Sigmoid colon (tissue), 7 donors: ENCODE measurements around the gene KAZN. TPM values are rescaled to one million over a fixed set of nuclear protein-coding genes. Genes with fewer than 3 reads are reported as not detected.
"Not testable (repeated sequence)": the region's sequence is repeated elsewhere in the genome, so short reads cannot be mapped to it uniquely, and the experiment has no call there.

Experiments used
- DNase-seq: peaks from one replicate; pipeline ENCODE4 v3.0.0-alpha.2; 2019
- H3K27ac ChIP-seq, 4 donors: fragments of 200-600 bp; sonication (generic); one replicate each; pipeline ENCODE4 v1.5.1; 2016 to 2019; ENCODE audit warnings: mild to moderate bottlenecking in 1 of 4
- H3K27me3 ChIP-seq, 3 donors: fragments of 200-600 bp; sonication (generic); one replicate each; pipeline ENCODE4 v1.5.1; 2019; ENCODE audit warnings: mild to moderate bottlenecking in 1 of 3
- H3K36me3 ChIP-seq, 4 donors: fragments of 200-600 bp; sonication (generic); one replicate each; pipeline ENCODE4 v1.5.1; 2016 to 2019
- H3K4me1 ChIP-seq, 4 donors: fragments of 200-600 bp; sonication (generic); one replicate each; pipeline ENCODE4 v1.5.1; 2017 to 2019
- H3K4me3 ChIP-seq, 4 donors: fragments of 200-600 bp; sonication (generic); one replicate each; pipeline ENCODE4 v1.5.1; 2017 to 2019; ENCODE audit warnings: mild to moderate bottlenecking in 2 of 4, moderate library complexity in 1 of 4
- H3K9me3 ChIP-seq, 4 donors: fragments of 200-600 bp in 3 of 4; sonication (generic) in 3 of 4; one replicate each; pipeline versions ENCODE4 v1.5.1 to v1.6.1; 2013 to 2019
- CTCF ChIP-seq, 4 experiments: fragments of 450-650 bp in 3 of 4; fragments of 200-600 bp in 1 of 4; IDR thresholded peaks; one replicate each; pipeline ENCODE4 v1.5.1; 2016 to 2019; ENCODE audit warnings: antibody characterized with exemption in 4 of 4, mild to moderate bottlenecking in 3 of 4, moderate library complexity in 2 of 4
- EP300 ChIP-seq, 4 donors: sonication (generic); formaldehyde crosslinking; IDR thresholded peaks; one replicate each; pipeline ENCODE4 v1.6.1; 2017; ENCODE audit warnings: antibody characterized with exemption in 4 of 4
- POLR2A ChIP-seq, 2 donors: fragments of 450-650 bp; IDR thresholded peaks; one replicate each; pipeline ENCODE4 v1.6.1; 2016; ENCODE audit warnings: antibody characterized with exemption in 2 of 2, mild to moderate bottlenecking in 2 of 2, moderate library complexity in 2 of 2
- POLR2AphosphoS5 ChIP-seq, 4 donors: sonication (generic); formaldehyde crosslinking; IDR thresholded peaks; one replicate each; pipeline ENCODE4 v1.6.1; 2017; ENCODE audit warnings: antibody characterized with exemption in 4 of 4
- WGBS, 2 donors: extraction: QIAGEN DNeasy Blood & Tissue Kit; methylation state at CpG; one replicate each; pipeline ENCODE4 v1.1.7; 2013; 5-methylcytosine and 5-hydroxymethylcytosine counted together
- intact Hi-C: fragments of 100-400 bp; cut with DNase I; formaldehyde crosslinking; loops from one replicate; pipeline ENCODE4 v1.15.1; 2023
- polyA plus RNA-seq, 3 donors: library from polyadenylated mRNA; stranded (reverse); fragments of 200-250 nt; gene quantifications; one replicate each; pipeline ENCODE4 v1.2.3, GENCODE V29; 2013
- total RNA-seq, 4 donors: library from RNA; depleted of rRNA; stranded (reverse); fragments of >200 nt; gene quantifications; one replicate each; pipeline ENCODE4 v1.1.0, GENCODE V29; 2016
- donor health status: healthy with polysubstance abuse.
- donor health status: Bipolar disorder and iron deficiency.
- donor health status: healthy.

KAZN gene
- total and polyA plus RNA-seq, 7 donors = 2.5 to 11.4 (median 5.6) TPM

- Histone ChIP-seq H3K4me1 (no peaks in the 10 kb centered on the region), H3K27me3 (no peaks in the 10 kb centered on the region), H3K9me3 (no peaks in the 10 kb centered on the region), H3K4me3 (no peak overlapping the region), H3K36me3 (no peaks in the 10 kb centered on the region), H3K27ac (no peak overlapping the region)
- intact Hi-C loops = no loop called here
- no peak for TF ChIP-seq CTCF (IDR thresholded peaks at IDR 0.05)
- TF ChIP-seq EP300 (IDR thresholded peaks at IDR 0.05) = no peak
- TF ChIP-seq POLR2AphosphoS5 (IDR thresholded peaks at IDR 0.05) = no peak
- no peak for TF ChIP-seq POLR2A (IDR thresholded peaks at IDR 0.05)
- WGBS, 2 donors = 85 to 88% methylated on average over 3 of the region's 3 CpGs
- DNase-seq = no peak
Observed at GRCh38 chr1:15130607-15131006, 532.1 kb downstream of the KAZN start.

GRCh38 chr1:15132965-15133364, 534.5 kb downstream of the KAZN start:
- Histone ChIP-seq H3K27me3 (no peaks in the 10 kb centered on the region), H3K4me1 (no peaks in the 10 kb centered on the region), H3K27ac (no peak overlapping the region), H3K9me3 (no peaks in the 10 kb centered on the region), H3K36me3 (no peaks in the 10 kb centered on the region), H3K4me3 (no peak overlapping the region)
- no peak for DNase-seq
- intact Hi-C loops = no loop called here
- TF ChIP-seq EP300 (IDR thresholded peaks at IDR 0.05) (no peak), POLR2A (IDR thresholded peaks at IDR 0.05) (no peak), CTCF (IDR thresholded peaks at IDR 0.05) (no peak), POLR2AphosphoS5 (IDR thresholded peaks at IDR 0.05) (no peak)
- WGBS, 2 donors = 71 to 80% methylated on average over 2 of the region's 2 CpGs

GRCh38 chr1:15134285-15134684, 535.8 kb downstream of the KAZN start:
- DNase-seq = no peak
- Histone ChIP-seq H3K4me1 (no peaks in the 10 kb centered on the region), H3K27me3 (no peaks in the 10 kb centered on the region), H3K4me3 (no peak overlapping the region), H3K9me3 (no peaks in the 10 kb centered on the region), H3K36me3 (no peaks in the 10 kb centered on the region), H3K27ac (no peak overlapping the region)
- 66 to 95% methylated on average over 2 of the region's 2 CpGs for WGBS, 2 donors
- no peak for TF ChIP-seq POLR2AphosphoS5 (IDR thresholded peaks at IDR 0.05)
- no peak for TF ChIP-seq EP300 (IDR thresholded peaks at IDR 0.05)
- TF ChIP-seq POLR2A (IDR thresholded peaks at IDR 0.05) = no peak
- TF ChIP-seq CTCF (IDR thresholded peaks at IDR 0.05) = no peak
- intact Hi-C loops = no loop called here

GRCh38 chr1:15135604-15136003, 537.1 kb downstream of the KAZN start:
- H3K27me3 ChIP-seq, DNase-seq, H3K4me3 ChIP-seq, H3K27ac ChIP-seq, H3K9me3 ChIP-seq, H3K36me3 ChIP-seq, intact Hi-C loops, H3K4me1 ChIP-seq: not testable (repeated sequence)
- 63 to 90% methylated on average over 10 of the region's 10 CpGs for WGBS, 2 donors

- 39 to 43% methylated on average over 6 of the region's 6 CpGs for WGBS, 2 donors
- H3K27ac ChIP-seq = no peak overlapping the region
- no peaks in the 10 kb centered on the region for H3K27me3 ChIP-seq
- H3K36me3 ChIP-seq = no peaks in the 10 kb centered on the region
- intact Hi-C loops = no loop called here
- peaks cover 0 to 5% (median 0%) of the 10 kb centered on the region in 4 donors for H3K4me1 ChIP-seq
- no peaks in the 10 kb centered on the region for H3K9me3 ChIP-seq
- TF ChIP-seq POLR2A (IDR thresholded peaks at IDR 0.05) = no peak
- no peak for TF ChIP-seq POLR2AphosphoS5 (IDR thresholded peaks at IDR 0.05)
- no peak for TF ChIP-seq EP300 (IDR thresholded peaks at IDR 0.05)
- no peak for TF ChIP-seq CTCF (IDR thresholded peaks at IDR 0.05)
- H3K4me3 ChIP-seq = no peak overlapping the region
- DNase-seq = no peak
Observed at GRCh38 chr1:15137809-15138208, 539.3 kb downstream of the KAZN start.
